ENCODE data around the gene CTNND2.

The CTNND2 gene

DNA sequence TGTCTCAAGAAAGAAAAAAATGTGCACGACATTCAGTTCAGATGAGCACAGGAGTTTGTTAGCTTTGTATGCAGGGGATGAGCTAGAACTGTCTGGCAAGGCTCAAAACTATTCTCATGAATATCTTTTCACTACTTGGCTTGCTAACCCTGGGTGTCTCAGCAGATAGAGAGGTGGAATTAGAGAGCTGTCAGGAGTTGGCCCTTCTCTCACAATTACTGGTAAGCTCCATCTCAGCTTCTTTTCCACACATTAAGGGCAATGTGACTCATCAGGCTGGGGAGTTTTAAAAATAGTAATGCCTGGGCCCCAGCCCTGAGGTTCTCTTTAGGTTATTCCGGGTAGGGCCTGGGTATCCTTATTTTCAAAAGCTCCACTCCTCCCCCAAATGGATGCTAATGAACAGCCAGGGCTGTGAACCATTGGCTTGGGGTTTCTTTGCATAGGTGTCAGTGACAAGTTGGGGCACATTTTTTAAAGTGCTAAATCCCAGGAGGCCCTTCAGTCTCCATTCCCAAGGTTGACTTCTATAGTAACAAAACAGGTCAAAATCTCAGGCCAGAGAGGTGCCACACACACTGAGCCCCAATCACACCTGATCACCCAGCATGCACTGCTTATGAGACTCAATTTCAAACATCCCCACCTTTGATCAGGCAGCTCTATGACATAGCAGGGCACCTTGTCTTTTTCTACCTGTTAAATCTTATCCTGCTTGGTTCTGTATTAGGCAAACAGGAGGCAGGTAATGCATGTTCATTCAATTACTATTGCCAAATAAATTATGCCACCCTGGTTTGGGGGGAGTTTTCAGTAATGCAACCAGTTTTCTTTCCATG is 903.5 kb downstream of the CTNND2 start:
- DNase-seq = no peak

DNA sequence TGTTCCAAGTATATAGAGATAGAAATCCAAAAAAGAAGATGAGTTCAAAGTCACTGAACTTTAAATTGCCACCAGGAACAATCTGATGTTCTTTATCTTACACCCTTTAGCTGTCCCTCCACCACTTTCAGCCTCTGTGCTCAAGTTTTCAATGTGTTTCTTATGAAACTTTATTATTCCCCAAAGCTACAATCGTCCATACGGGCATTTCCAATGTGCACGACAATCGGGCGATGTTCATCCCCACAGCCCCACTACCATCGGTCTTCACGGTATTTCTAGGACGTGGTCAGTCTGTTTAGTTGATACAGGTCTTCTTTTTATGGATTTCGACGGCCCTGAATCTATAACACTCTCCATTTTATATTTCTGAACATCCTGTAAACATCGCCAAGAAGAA is 904.5 kb downstream of the CTNND2 start:
- no peak for DNase-seq

DNA sequence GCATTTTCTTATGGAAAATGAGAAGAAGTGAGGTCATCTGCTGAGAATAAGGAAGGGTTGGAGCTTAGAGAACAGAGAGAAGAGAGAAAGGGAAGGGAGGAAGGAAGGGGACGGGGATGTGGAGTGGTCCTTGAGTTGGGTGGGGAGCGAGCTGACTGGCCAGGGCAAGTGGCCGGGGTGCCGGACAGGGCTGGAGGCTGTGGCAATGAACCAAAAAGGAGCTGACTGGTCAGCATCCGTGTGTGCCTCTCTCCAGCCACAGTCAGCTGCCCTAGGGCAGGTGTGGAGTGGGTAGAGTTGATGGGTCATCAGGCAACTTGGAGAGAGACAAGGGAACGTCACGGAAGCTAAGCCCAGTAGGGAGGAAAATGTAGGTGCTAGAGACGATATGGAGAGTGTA is 908.4 kb downstream of the CTNND2 start:
- no peak for DNase-seq

DNA sequence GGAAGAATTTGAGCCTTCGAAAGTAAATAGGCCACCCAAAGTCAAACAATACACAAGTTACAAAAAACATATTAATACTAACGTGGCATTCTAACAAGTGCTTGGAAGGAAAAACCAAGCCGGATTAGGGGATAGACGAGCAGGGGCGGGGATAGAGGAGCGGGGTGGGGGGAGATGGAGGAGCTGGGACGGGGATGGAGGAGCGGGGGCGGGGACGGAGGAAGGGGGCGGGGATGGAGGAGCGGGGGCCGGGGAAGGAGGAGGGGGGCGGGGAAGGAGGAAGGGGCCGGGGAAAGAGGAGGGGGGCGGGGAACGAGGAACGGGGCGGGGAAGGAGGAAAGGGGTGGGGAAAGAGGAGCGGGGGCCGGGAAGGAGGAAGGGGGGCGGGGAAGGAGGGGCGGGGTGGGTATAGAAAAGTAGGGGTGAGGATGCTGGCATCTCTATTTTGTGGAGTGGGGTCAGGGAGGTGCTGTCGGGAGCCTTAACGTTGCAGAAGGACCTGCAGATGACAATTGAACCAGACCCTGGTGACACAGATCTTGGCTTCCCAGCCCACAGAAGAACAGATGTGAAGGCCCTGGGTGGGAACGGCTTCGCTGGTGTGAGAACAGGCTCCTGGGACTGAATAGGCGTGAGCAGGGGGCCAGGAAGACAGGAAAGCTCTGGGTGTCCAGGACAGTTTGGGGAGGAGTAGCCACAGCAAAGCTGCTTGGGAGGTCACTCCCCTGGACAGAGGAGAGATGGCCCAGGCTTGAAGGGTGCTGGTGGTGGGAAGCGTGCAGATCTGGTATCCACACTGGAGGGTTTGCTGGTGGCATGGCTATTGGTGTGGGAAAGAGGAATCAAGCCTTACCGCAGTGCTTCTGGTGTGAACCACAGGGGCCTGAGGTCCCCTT is 909.9 kb downstream of the CTNND2 start:
- DNase-seq = no peak

DNA sequence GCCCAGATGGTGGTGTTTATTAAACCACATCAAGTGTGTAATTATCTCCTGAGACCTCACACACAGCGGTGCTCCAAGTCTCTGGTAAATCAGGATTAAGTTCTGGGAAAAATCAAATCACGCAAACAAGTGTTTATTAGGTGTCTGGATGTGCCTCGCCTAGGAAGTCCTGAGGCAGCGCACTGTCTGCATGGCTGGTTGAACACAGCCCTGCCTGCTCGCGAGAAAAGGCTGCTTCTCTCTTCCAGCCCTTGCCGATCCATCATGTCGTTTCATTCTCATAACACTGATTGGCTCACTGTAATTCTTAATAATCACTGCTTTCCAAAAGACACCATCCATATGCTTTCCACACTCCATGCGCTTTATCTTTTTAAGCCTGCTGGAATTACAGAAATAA is 913.6 kb downstream of the CTNND2 start:
- DNase-seq = no peak

DNA sequence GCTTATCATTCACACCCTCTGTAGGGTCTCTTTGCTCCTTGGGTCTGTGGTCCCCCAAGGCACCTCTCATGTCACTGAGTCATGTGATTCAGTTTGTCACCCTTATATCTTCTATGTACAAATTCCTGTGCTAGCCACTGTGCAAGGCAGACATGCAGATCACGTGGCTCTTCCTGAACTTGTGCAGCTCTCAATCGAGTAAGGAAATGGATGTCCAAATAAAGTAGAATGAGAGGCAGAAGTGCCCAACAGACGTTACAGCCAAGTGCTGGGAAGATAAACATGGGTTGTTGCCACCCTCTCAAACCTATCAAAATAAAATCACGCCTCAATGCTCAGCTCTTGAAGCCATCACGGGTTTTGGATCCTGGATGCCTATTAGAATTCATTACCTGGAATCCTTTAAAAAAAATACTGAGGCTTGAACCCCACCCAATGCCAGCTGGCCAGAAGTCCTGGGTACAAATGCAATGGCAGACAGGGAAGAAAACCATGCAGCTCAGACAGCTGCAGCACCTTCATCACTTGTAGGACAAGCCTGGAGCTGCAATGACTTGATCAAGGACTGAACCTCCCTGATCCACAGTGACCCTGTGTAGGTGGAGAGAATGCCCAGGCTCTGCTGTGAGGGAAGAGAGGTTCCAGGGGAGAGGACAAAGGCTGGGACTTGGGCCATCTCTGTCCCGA is 914.5 kb downstream of the CTNND2 start:
- DNase-seq = no peak

DNA sequence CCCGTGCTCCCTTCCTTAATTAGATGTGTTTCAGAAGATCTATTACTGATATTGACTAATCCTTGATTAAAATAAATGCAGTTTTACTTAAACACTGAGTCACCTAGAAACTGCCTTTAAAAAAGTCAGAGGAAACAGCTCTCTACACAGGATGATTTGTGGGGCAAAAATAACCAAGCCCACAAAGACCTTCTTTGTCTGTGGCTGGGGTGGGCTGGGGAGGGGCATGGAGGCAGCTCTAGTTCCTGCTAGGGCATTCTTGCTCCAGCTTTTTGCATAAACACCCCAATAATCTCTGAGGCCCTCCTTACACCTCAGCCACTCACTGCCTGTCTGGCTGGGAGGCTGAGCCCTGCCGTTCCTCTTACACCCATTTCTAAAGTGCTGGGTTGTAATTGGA is 915.6 kb downstream of the CTNND2 start:
- DNase-seq = no peak

DNA sequence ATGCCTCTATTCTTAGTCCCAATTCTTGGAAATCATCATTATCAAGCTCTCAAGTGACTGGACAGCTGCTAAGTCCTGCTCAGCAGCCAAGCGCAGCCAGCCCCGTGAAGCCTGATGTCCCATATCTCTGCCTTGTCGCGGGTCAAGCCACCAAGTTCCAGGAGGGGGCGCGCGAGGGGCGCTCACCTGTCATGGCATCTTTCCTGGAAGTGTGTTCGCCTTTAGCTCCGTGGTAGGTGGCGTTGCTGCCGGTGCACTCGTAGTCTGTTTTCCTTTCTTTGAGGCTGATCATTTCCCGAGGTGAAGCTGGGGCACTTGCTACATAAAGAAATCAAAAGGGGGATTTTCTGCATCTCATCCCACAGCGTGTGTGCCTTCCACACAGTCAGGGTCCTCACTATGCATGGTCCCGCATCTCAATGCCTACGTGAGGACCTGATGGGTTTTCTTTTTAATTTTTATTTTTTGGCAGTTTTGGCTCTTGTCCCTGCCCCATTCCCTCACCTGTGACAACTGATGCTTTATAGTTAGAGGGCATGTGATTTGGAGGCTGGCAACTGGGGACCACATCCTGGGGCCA is 916.2 kb downstream of the CTNND2 start:
- DNase-seq = peak; percentile 64 to 75

DNA sequence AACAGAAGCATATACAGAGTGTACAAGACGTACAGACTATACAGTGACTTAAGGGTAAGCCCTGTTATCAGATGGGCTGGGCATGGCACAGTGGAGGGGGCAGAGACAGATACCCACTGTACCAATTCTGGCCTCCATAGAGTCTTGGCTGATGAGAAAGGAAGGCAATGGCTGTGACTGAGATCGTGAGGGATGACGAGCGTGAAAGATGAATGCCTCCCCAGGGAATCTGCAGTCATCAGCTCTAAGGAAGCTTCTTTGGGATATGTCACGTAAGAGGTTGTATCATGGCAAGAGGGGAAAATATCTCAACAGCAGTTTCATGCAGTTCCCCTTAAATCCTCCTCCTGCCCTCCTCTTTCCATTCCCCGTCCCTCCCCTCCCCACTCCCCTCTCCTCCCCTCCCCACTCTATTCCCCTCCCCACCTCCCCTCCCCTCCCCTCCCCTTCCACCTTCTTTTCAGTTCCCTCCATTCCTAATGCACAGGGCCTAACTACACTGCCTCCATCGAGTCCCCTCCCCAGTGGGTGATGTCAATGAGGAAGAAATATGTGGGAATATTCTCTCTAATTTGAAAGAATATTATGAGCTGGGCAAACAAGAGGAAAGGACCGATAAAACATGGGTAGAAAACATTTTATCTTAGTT is 916.8 kb downstream of the CTNND2 start:
- DNase-seq = no peak

DNA sequence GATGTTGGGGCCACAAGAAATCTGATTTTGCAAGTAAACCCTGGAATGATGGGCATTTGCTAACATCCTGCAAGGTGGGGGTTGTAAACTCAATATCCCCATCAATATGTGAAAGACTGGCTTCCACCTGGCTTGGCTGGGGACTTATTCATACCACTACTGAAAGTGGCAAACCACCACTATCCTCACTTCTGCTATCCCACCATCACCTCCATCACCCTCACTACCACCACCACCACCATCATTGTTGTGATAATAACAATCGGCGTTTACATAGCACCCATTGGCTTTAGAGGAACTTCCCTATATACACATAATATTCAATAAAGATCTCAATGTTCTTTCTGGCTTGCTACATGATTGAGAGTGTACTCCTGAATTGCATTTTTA is 918.5 kb downstream of the CTNND2 start:
- no peak for DNase-seq

DNA sequence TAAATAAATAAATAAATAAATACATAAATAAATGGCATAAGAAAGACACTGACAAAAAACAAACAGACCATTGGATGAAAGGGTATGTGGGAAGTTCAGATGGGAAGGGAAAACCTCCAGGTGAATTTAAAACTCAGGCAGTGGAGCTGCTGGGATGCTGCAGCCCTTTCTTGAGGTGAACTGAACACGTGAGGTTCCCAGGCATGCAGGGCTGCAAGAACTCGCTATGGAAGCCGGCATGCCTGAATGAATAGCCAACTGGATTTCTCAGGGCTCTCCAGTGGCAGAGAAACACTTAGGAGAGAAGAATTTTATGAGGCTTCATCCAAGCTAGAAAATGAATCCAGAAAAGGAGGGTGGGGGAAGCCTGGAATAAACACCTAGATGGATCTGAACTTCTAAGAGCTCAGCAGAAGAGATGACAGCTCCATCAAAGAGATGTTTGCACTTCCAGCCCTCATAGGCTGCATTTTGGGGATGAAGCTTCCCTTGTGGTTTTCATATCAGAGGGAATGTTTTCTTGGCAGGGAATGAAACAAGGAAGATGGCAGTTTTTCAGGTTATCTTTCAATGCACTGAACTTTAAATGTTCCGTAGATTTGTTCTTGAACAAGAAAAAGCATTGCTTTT is 919.0 kb downstream of the CTNND2 start:
- DNase-seq = no peak

DNA sequence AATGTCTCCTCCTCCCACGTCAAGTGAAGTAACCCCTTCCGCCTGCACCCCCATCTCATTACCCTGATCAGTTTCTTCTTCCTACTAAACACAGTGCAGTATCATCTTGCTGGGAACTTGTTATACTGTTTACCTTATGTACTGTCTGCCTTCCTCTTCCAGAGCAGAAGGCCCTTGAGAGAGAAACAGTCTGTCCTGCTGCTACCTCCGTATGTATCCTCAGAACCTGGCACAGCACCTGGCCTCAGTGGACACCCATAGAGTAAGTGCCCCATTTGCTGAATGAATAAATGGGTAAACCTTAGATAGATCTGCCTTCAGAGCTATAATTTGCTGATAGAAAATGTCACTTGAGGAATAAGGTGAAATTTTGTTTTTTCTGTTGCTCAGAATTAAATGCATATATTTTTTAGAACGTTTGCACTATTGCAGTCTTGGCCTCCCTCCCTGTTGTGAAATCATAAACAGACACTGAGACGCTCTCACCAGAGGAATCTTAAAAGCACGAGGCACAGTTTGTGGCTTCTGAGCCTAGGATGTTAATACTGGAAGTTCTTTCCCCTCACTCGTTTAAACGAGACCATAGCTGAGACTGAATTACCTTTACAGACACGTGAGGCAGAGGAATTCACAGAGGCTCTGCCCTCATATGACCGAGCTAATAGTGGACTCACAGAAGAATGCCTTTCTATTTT is 920.1 kb downstream of the CTNND2 start:
- DNase-seq = no peak

DNA sequence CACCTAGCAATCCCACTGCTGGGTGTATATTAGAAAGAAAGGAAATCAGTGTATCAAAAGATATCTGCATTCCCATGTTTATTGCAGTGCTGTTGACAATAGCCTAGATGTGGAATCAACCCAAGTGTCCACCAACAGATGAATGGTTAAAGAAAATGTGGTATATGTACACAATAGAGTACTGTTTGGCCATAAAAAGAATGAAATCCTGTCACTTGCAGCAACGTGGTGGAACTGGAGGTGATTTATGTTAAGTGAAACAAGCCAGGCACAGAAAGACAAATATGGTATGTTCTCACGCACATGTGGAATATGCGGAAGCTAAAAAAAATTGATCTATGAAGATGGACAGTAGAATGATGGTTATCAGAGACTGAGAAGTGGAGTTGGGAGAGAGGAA is 921.6 kb downstream of the CTNND2 start:
- DNase-seq = no peak

DNA sequence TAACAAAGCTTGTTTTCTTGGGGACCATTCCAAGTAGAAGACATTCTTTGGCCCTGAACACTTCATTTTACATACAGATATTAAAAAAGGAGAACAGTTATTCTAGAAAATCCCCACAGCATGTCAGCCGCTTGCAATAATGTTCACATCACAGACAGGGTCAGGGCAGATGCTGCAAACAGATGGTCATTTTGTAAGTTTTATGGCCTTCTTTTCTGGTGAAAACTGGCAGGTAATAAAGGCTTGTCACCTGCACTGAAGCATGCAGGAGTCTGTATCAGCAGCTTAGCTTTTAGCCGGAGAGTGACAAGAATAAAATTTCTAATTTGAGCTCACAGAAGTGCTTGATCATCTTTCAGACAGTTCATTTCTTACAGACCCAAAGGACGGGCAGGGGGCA is 922.3 kb downstream of the CTNND2 start:
- DNase-seq = no peak

DNA sequence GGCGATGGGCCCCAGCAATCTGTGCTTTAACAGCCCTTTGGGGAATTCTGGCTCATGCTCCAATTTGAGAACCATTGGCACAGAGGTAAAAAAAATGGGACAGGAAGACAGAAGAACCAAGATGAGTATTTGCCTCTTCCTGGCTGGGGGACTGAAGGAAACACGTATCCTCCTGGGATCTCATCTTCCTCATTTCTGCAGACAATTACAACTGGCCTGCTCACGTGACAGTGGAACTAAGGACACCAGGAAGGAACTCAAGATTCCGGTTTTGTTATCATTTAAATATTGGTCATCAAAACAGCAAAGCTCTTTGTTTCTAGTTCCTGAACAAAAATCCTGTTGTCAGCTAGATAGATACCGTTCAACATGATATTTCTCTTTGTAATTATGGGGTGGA is 927.2 kb downstream of the CTNND2 start:
- DNase-seq = no peak

DNA sequence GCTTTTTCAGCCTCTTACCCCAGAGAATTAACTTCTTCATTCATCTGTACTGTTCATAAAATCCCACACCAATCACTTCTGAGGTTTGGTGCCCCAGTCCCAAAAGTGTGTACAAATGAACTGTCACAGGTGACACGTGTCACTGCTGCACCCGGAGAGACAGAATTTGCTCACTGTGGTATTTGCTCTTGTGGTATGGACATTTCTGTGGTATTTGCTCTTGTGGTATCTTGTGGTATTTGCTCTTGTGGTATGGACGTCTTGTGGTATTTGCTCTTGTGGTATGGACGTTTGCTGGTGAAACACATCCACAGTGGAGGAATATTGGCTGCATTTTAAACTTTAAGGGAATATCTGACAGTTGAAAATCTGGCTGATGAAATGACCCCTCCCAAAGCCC is 928.3 kb downstream of the CTNND2 start:
- no peak for DNase-seq

DNA sequence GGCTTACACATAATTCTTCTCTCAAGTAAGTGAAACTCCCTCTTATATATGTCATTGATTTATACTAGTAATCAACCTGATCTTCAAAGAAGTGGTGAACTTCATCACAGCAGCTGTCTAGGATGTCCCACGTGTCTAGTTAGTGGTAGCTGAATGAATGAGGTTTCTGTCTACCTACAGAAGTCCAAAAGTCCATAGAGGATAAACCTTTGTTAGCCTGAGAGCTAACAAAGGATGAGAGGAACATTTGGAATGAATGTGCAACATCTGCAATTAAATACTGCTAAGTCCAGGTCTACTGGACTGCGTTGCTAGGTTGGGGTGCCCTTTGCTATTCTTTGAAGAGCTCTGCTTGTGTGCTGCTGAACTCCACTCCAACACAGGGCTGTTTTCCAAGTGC is 929.4 kb downstream of the CTNND2 start:
- DNase-seq = no peak

DNA sequence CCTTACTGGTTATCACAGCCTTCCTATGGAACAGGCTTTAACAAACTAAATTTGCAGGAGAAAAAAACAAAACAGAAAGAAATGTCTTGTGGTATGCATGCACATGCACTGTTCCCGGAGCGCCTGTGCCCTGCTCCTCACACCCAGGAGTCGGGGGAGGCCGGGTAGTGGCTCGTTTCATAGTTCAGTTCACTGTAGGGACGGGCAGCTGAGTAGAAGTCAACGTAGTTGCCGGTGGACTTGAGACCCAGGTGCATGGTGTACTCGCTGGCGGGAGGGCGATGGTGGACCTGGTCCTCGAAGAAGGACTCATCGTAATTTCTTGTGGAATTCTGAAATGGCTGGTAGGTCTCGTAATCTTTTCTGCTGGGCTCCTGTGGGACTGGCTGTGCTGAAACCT is 930.9 kb downstream of the CTNND2 start:
- DNase-seq = no peak

DNA sequence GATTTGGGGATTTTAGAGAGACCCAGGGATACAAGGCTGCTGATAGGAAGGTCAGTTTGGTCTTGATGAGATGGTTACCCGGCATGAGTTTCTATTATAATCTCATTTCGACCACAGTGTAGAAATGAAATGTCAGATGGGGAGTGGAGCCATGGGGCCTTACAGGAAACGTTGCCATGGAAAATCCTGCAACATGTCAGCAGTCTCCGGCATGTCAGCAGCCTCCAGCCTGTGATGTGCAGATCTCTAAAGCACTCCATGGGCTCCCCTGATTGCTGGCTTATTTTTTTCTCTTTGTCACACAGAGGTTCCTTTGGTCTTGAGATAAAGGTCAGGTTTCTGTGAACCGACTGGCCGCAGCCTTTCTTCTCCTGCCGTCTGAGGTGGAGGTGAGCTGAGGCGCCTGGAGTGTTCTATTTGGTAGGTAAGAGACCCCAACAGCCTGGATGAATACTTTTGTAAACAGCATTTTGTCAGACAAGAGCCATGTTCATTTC is 934.5 kb downstream of the CTNND2 start:
- no peak for DNase-seq

DNA sequence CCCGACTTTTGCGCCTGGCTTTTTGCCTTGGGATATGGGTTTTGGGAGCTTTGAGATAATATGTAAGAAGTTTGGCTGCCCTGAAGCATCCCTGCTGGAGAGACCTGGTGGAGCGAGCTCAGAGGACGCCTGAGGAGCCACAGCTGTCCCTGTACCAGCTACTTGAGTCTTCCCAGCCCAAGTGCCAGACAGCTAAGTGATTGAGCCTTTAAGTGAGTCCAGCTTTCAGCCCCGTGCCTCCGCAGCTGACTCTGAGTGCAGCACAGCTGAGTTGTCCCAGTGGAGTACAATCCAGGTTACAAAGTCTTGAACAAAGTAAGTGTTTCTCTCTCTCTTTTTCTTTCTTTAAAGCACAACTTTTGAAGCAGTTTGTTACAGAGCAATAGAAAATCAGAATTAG is 939.4 kb downstream of the CTNND2 start:
- no peak for DNase-seq

DNA sequence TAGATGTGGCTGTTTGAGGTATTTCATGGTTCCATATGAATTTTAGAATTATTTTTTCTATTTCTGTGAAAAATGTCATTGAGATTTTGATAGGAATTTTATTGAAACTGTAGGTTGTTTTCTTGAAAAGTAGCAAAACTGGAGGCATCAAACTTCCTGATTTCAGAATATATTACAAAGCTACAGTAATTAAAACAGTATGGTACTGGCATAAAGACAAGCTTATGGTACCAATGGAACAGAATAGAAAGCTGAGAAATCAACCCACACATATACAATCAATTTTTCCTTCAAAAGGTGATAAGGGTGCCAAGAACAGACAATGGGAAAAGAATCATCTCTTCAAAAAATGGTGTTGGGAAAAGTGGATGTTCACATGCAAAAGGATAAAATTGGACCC is 945.5 kb downstream of the CTNND2 start:
- no peak for DNase-seq

Measured in stimulated activated CD4-positive, alpha-beta T cell treated with anti-CD3 and anti-CD28 coated beads, Interleukin-2, amount 100 ng/mL, for 48 hours (primary cell).